Ascending aorta (tissue), 2 donors: Measurements from ENCODE around the gene ANKRD34A. TPM values are rescaled to one million over a fixed set of nuclear protein-coding genes. Genes with fewer than 3 reads are reported as not detected.

ENCODE experiments used
- DNase-seq, 2 donors: peaks; one replicate each; pipeline ENCODE4 v3.0.0-alpha.2; 2019; ENCODE audit warnings: low spot score in 2 of 2
- H3K27ac ChIP-seq, 2 donors: fragments of 200-600 bp; sonication (generic); one replicate each; pipeline ENCODE4 v1.5.1; 2016 to 2017; ENCODE audit warnings: mild to moderate bottlenecking in 1 of 2
- H3K27me3 ChIP-seq: fragments of 200-600 bp; sonication (generic); one replicate; pipeline ENCODE4 v1.5.1; 2017
- H3K36me3 ChIP-seq, 2 donors: fragments of 200-600 bp; sonication (generic); one replicate each; pipeline ENCODE4 v1.5.1; 2016
- H3K4me1 ChIP-seq, 2 donors: fragments of 200-600 bp; sonication (generic); one replicate each; pipeline ENCODE4 v1.5.1; 2016 to 2017; ENCODE audit warnings: mild to moderate bottlenecking in 1 of 2
- H3K4me3 ChIP-seq, 2 donors: fragments of 200-600 bp; sonication (generic); one replicate each; pipeline ENCODE4 v1.5.1; 2016 to 2017; ENCODE audit warnings: mild to moderate bottlenecking in 1 of 2
- H3K9me3 ChIP-seq, 2 donors: fragments of 200-600 bp; sonication (generic); one replicate each; pipeline ENCODE4 v1.5.1; 2016
- intact Hi-C: fragments of 100-400 bp; cut with DNase I; formaldehyde crosslinking; loops from one replicate; pipeline ENCODE4 v1.15.1; 2023
- total RNA-seq: library from RNA; depleted of rRNA; stranded (reverse); fragments of >200 nt; gene quantifications from one replicate; pipeline ENCODE4 v1.1.0, GENCODE V29; 2016
- TF ChIP-seq, protein P1 (sequence below), 3 experiments: fragments of 200-600 bp in 2 of 3; fragments of 450-650 bp in 1 of 3; sonication (generic) in 2 of 3; IDR thresholded peaks; one replicate each; pipeline ENCODE4 v1.5.1; 2016 to 2019; ENCODE audit warnings: antibody characterized with exemption in 3 of 3, mild to moderate bottlenecking in 1 of 3, moderate library complexity in 1 of 3

ANKRD34A gene
- total RNA-seq, 1 donor from 2014 or later = 13.6 TPM

DNA sequence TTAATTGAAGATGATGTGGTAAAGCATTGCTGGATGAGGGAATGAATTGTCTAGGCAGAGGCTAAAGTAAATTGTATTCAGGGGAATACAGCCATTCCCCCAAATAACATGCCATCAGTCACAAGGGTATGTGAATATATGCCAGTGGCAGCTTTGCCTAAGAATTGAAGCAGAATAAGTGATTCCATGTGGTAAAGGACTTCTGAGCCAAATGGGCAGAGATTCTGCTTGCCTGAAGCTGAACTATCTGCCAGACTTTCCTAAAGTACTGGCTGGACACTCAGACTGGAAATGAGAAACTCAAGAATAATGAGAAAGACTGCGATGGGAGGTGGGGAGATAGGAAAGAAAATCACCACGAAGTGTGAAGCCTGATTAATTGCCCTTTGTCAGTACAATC is 8.9 kb downstream of the ANKRD34A start:
- Histone ChIP-seq H3K4me3 (peak overlapping the region; percentile 24 to 87), H3K36me3 (peaks cover 3 to 5% of the 10 kb centered on the region in 2 donors), H3K4me1 (peaks cover 6 to 48% of the 10 kb centered on the region in 2 donors), H3K27me3 (no peaks in the 10 kb centered on the region), H3K9me3 (no peaks in the 10 kb centered on the region), H3K27ac (peak overlapping the region; percentile 96 to 97)
- intact Hi-C loops = no loop called here
- DNase-seq = no peak
- TF ChIP-seq, protein P1, sequence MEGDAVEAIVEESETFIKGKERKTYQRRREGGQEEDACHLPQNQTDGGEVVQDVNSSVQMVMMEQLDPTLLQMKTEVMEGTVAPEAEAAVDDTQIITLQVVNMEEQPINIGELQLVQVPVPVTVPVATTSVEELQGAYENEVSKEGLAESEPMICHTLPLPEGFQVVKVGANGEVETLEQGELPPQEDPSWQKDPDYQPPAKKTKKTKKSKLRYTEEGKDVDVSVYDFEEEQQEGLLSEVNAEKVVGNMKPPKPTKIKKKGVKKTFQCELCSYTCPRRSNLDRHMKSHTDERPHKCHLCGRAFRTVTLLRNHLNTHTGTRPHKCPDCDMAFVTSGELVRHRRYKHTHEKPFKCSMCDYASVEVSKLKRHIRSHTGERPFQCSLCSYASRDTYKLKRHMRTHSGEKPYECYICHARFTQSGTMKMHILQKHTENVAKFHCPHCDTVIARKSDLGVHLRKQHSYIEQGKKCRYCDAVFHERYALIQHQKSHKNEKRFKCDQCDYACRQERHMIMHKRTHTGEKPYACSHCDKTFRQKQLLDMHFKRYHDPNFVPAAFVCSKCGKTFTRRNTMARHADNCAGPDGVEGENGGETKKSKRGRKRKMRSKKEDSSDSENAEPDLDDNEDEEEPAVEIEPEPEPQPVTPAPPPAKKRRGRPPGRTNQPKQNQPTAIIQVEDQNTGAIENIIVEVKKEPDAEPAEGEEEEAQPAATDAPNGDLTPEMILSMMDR (IDR thresholded peaks at IDR 0.05) = no peak

DNA sequence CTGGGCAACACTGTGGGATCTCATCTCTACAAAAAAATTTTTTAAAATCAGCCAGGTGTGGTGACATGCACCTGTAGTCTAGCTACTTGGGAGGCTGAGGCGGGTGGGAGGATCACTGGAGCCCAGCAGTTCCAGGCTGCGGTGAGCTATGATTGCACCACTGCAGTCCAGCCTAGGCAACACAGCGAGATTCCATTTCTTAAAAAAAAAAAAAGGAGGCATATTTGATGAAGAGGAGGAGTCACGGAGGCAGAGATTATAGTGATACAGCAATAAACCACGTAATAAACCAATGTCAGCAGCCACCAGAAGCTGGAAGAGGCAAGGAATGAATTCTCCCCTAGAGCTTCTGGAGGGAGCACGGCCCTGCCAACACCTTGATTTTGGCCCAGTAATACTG is 10.5 kb downstream of the ANKRD34A start:
- TF ChIP-seq, protein P1 (IDR thresholded peaks at IDR 0.05) = no peak
- Histone ChIP-seq H3K36me3 (peaks cover 5 to 8% of the 10 kb centered on the region in 2 donors), H3K4me3 (no peak overlapping the region), H3K4me1 (peaks cover 6 to 36% of the 10 kb centered on the region in 2 donors), H3K27ac (no peak overlapping the region), H3K27me3 (no peaks in the 10 kb centered on the region), H3K9me3 (no peaks in the 10 kb centered on the region)
- intact Hi-C loops = no loop called here
- DNase-seq = no peak

DNA sequence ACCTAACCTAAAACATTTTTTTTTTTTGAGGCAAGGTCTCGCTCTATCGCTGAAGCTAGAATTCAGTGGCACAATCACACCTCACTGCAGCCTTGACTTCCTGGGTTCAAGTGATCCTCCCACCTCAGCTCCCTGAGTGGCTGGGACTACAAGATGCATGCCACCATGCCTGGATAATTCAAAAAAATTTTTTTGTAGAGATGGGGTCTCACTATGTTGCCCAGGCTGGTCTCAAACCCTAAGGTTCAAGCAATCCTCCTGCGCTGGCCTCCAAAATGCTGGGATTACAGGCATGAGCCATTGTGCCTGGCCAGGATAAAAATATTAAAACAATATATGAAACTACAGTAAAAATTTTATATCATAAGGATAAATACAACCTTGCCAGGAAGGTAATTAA is 11.5 kb downstream of the ANKRD34A start:
- Histone ChIP-seq H3K27ac (no peak overlapping the region), H3K4me1 (peaks cover 6 to 31% of the 10 kb centered on the region in 2 donors), H3K4me3 (no peak overlapping the region), H3K27me3 (no peaks in the 10 kb centered on the region), H3K36me3 (peaks cover 5 to 8% of the 10 kb centered on the region in 2 donors), H3K9me3 (no peaks in the 10 kb centered on the region)
- intact Hi-C loops = no loop called here
- no peak for DNase-seq
- TF ChIP-seq, protein P1 (IDR thresholded peaks at IDR 0.05) = no peak

- DNase-seq = no peak
- Histone ChIP-seq H3K4me3 (no peak overlapping the region), H3K36me3 (peaks cover 15 to 22% of the 10 kb centered on the region in 2 donors), H3K27me3 (no peaks in the 10 kb centered on the region), H3K27ac (no peak overlapping the region), H3K4me1 (peaks cover 6 to 31% of the 10 kb centered on the region in 2 donors), H3K9me3 (no peaks in the 10 kb centered on the region)
- TF ChIP-seq, protein P1 (IDR thresholded peaks at IDR 0.05) = no peak
- intact Hi-C loops = no loop called here
Observed at GRCh38 chr1:145951526-145951925, 12.8 kb downstream of the ANKRD34A start.

DNA sequence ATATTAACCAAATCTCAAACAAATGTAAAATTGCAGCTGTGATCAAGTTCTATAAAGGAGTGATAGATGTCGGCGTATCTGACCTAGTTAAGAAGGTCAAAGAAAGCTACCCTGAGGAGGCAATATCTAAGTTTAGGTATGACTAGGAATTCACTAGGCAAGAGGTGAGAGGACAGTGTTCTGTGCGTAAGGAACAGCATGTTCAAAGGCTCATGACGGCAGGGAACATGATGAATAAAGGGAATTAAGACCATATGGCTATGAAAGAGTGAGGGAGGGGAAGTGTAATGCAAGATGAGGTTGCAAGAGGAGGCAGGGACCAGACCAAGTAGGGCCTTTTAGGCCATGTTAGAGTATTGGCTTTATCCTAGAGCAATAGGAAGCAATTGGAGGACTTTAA is 15.2 kb downstream of the ANKRD34A start:
- Histone ChIP-seq H3K27me3 (no peaks in the 10 kb centered on the region), H3K27ac (no peak overlapping the region), H3K4me3 (no peak overlapping the region), H3K4me1 (peaks cover 0 to 12% of the 10 kb centered on the region in 2 donors), H3K36me3 (peaks cover 19 to 26% of the 10 kb centered on the region in 2 donors), H3K9me3 (no peaks in the 10 kb centered on the region)
- intact Hi-C loops = no loop called here
- TF ChIP-seq, protein P1 (IDR thresholded peaks at IDR 0.05) = no peak
- DNase-seq = no peak

GRCh38 chr1:145947551-145947950 is 16.8 kb downstream of the ANKRD34A start:
- H3K36me3 ChIP-seq = peaks cover 34 to 36% of the 10 kb centered on the region in 2 donors
- TF ChIP-seq, protein P1 (IDR thresholded peaks at IDR 0.05) = no peak
- intact Hi-C loops = no loop called here
- no peak for DNase-seq
- no peak overlapping the region for H3K4me3 ChIP-seq
- no peak overlapping the region for H3K27ac ChIP-seq
- no peaks in the 10 kb centered on the region for H3K9me3 ChIP-seq
- no peaks in the 10 kb centered on the region for H3K27me3 ChIP-seq
- no peaks in the 10 kb centered on the region for H3K4me1 ChIP-seq
